Uterine smooth muscle cell (primary cell): ENCODE results near the gene PLCE1. TPM values are rescaled to one million over a fixed set of nuclear protein-coding genes. Genes with fewer than 3 reads are reported as not detected.

Source experiments
- total RNA-seq: library from RNA; depleted of rRNA; stranded (reverse); fragments of >200 nt; gene quantifications from 2 replicates; pipeline ENCODE4 v1.2.3, GENCODE V29; 2014

PLCE1 gene
- total RNA-seq, result 2.2 and 2.5 TPM in 2 replicates

GRCh38 chr10:93993782-93994437, at the start of gene PLCE1:
Gene PLCE1 (plus strand): TSS chr10:93993931. CDS start chr10:94031047, 37,116 bp downstream.

Other genes starting within 250 kb of the PLCE1 start
- not detected in 2 replicates for gene LGI1, start 236.0 kb upstream of the PLCE1 start, total RNA-seq
- 3.9 and 5.5 TPM in 2 replicates for gene SLC35G1, start 100.0 kb upstream of the PLCE1 start, total RNA-seq